ENCODE results near the gene FARSB. TPM values are rescaled to one million over a fixed set of nuclear protein-coding genes. Genes with fewer than 3 reads are reported as not detected.
A peak's percentile ranks its signal among the peaks of the same experiment; 100 is the strongest.

The FARSB gene
- total and polyA plus RNA-seq, 2 donors from 2014 or later: 17.1 to 18.2 TPM

DNA sequence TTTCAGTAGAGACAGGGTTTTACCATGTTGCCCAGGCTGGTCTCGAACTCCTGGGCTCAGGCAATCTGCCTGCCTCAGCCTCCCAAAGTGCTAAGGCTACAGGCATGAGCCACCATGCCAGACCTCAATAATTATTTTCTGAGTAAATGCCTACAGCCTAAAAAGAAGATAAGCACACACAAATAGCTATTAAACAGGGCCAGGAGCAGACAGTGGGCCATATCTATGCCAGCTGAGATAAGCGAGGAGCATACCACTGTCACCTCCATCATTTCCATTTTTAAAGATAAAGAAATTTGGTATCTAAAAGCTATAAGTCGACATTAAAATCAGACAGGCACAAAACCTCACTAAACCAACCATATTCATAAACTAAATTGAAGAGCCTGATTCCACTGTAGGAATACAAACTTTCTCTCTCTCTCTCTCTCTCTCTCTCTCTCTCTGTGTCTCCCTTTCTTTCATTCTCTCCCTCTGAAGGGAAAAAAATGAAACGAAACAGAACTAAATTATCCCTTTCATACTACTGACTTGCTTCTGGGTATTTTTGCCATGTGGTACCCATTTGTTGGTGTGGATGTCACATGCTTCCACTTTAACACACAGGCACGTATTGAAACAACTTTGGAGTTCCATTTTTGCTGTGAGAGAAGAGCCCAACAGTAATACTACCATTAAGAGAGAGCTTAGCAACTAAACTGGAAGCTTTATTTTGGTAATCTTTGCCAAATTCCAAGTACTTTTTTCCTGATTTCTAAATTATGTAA, 51.0 kb downstream of the FARSB start:
- Histone ChIP-seq H3K36me3 (ENCODE audit: control insufficient read depth in 2 of 3, insufficient read depth in 3 of 3, low read length in 3 of 3) (no peaks in the 10 kb centered on the region), H3K27me3 (ENCODE audit: control insufficient read depth, insufficient read depth, low read length) (no peaks in the 10 kb centered on the region), H3K9ac (ENCODE audit: low read length in 3 of 3) (no peak overlapping the region), H3K4me1 (ENCODE audit: control insufficient read depth in 2 of 3, insufficient read depth in 2 of 3, low read depth in 1 of 3, low read length in 3 of 3) (no peaks in the 10 kb centered on the region), H3K9me3 (ENCODE audit: control insufficient read depth in 2 of 3, insufficient read depth in 1 of 3, low read length in 3 of 3) (no peaks in the 10 kb centered on the region), H3K4me3 (ENCODE audit: low read length in 3 of 3) (no peak overlapping the region), H3K27ac (ENCODE audit: low read depth in 2 of 2, low read length in 2 of 2) (no peak overlapping the region)
- intact Hi-C loops (cut with DNase I): no loop called here
- TF ChIP-seq, protein P1, sequence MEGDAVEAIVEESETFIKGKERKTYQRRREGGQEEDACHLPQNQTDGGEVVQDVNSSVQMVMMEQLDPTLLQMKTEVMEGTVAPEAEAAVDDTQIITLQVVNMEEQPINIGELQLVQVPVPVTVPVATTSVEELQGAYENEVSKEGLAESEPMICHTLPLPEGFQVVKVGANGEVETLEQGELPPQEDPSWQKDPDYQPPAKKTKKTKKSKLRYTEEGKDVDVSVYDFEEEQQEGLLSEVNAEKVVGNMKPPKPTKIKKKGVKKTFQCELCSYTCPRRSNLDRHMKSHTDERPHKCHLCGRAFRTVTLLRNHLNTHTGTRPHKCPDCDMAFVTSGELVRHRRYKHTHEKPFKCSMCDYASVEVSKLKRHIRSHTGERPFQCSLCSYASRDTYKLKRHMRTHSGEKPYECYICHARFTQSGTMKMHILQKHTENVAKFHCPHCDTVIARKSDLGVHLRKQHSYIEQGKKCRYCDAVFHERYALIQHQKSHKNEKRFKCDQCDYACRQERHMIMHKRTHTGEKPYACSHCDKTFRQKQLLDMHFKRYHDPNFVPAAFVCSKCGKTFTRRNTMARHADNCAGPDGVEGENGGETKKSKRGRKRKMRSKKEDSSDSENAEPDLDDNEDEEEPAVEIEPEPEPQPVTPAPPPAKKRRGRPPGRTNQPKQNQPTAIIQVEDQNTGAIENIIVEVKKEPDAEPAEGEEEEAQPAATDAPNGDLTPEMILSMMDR (IDR thresholded peaks at IDR 0.05; ENCODE audit: borderline replicate concordance, extremely low read depth, insufficient read depth): no peak
- DNase-seq (no peak), FAIRE-seq (no peak)

DNA sequence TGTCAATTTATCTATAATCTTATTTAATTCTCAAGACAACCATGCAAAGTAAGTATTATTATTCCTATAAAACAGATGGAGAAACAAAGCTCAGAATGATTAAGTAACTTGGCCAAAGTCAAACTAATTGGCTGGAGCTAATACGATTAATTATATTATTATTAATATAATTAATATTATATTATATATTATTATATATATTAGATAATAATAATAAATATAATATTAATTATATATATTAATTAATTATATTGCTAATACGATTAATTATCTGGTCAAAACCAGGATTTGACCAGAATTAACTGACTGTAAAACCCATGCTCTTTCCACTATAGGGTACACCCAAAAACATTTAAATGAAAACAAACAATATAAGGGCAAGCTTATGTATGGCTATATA, 52.4 kb downstream of the FARSB start:
- no peaks in the 10 kb centered on the region for H3K4me1 ChIP-seq (ENCODE audit: control insufficient read depth in 2 of 3, insufficient read depth in 2 of 3, low read depth in 1 of 3, low read length in 3 of 3)
- H3K9me3 ChIP-seq (ENCODE audit: control insufficient read depth in 2 of 3, insufficient read depth in 1 of 3, low read length in 3 of 3): no peaks in the 10 kb centered on the region
- H3K9ac ChIP-seq (ENCODE audit: low read length in 3 of 3): no peak overlapping the region
- intact Hi-C loops (cut with DNase I): no loop called here
- no peak overlapping the region for H3K27ac ChIP-seq (ENCODE audit: low read depth in 2 of 2, low read length in 2 of 2)
- no peak overlapping the region for H3K4me3 ChIP-seq (ENCODE audit: low read length in 3 of 3)
- TF ChIP-seq, protein P1 (IDR thresholded peaks at IDR 0.05; ENCODE audit: borderline replicate concordance, extremely low read depth, insufficient read depth): no peak
- DNase-seq: no peak
- H3K36me3 ChIP-seq (ENCODE audit: control insufficient read depth in 2 of 3, insufficient read depth in 3 of 3, low read length in 3 of 3): peaks cover 0 to 5% (median 2%) of the 10 kb centered on the region in 3 donors
- no peaks in the 10 kb centered on the region for H3K27me3 ChIP-seq (ENCODE audit: control insufficient read depth, insufficient read depth, low read length)
- peak; percentile 49 for FAIRE-seq

GRCh38 chr2:222598611-222599010, 57.3 kb downstream of the FARSB start:
- TF ChIP-seq, protein P1 (IDR thresholded peaks at IDR 0.05; ENCODE audit: borderline replicate concordance, extremely low read depth, insufficient read depth): no peak
- Histone ChIP-seq H3K27ac (ENCODE audit: low read depth in 2 of 2, low read length in 2 of 2) (no peak overlapping the region), H3K9me3 (ENCODE audit: control insufficient read depth in 2 of 3, insufficient read depth in 1 of 3, low read length in 3 of 3) (no peaks in the 10 kb centered on the region), H3K27me3 (ENCODE audit: control insufficient read depth, insufficient read depth, low read length) (no peaks in the 10 kb centered on the region), H3K4me3 (ENCODE audit: low read length in 3 of 3) (no peak overlapping the region), H3K9ac (ENCODE audit: low read length in 3 of 3) (no peak overlapping the region), H3K36me3 (ENCODE audit: control insufficient read depth in 2 of 3, insufficient read depth in 3 of 3, low read length in 3 of 3) (peaks cover 3 to 5% (median 4%) of the 10 kb centered on the region in 3 donors), H3K4me1 (ENCODE audit: control insufficient read depth in 2 of 3, insufficient read depth in 2 of 3, low read depth in 1 of 3, low read length in 3 of 3) (no peaks in the 10 kb centered on the region)
- peak in 1 of 5 donors; percentile 14 for DNase-seq
- FAIRE-seq: no peak
- intact Hi-C loops (cut with DNase I): no loop called here

Measured in kidney (tissue), 14 donors.